Stimulated activated naive CD8-positive, alpha-beta T cell treated with anti-CD3 and anti-CD28 coated beads, Interleukin-15, amount 100 ng/mL, for 72 hours (primary cell): Measurements from ENCODE around the gene AFDN.

ENCODE experiments used
- ATAC-seq: fragments of 150-1000 bp; cut with Tn5 transposase; 2 replicates; pipeline ENCODE4 v1.10.0; 2021; ENCODE audit warnings: mild to moderate bottlenecking, moderate library complexity
- DNase-seq, 2 donors: peaks; one replicate each; pipeline ENCODE4 v3.0.0; 2021 to 2022
- H3K27ac Mint-ChIP-seq, 2 donors: one replicate each; pipeline ENCODE4 v1.8.0; 2022; ENCODE audit warnings: mild to moderate bottlenecking in 2 of 2, mixed read lengths in 2 of 2, moderate library complexity in 2 of 2
- H3K27me3 Mint-ChIP-seq: one replicate; pipeline ENCODE4 v1.8.0; 2022; ENCODE audit warnings: mixed read lengths
- H3K4me1 Mint-ChIP-seq: one replicate; pipeline ENCODE4 v1.8.0; 2022; ENCODE audit warnings: mild to moderate bottlenecking, mixed read lengths
- H3K4me3 Mint-ChIP-seq, 2 donors: one replicate each; pipeline ENCODE4 v1.8.0; 2022; ENCODE audit warnings: mild to moderate bottlenecking in 2 of 2, mixed read lengths in 2 of 2, moderate library complexity in 1 of 2
- H3K9me3 Mint-ChIP-seq, 2 donors: one replicate each; pipeline ENCODE4 v1.8.0; 2022; ENCODE audit warnings: mixed read lengths in 2 of 2

AFDN gene, protein sequence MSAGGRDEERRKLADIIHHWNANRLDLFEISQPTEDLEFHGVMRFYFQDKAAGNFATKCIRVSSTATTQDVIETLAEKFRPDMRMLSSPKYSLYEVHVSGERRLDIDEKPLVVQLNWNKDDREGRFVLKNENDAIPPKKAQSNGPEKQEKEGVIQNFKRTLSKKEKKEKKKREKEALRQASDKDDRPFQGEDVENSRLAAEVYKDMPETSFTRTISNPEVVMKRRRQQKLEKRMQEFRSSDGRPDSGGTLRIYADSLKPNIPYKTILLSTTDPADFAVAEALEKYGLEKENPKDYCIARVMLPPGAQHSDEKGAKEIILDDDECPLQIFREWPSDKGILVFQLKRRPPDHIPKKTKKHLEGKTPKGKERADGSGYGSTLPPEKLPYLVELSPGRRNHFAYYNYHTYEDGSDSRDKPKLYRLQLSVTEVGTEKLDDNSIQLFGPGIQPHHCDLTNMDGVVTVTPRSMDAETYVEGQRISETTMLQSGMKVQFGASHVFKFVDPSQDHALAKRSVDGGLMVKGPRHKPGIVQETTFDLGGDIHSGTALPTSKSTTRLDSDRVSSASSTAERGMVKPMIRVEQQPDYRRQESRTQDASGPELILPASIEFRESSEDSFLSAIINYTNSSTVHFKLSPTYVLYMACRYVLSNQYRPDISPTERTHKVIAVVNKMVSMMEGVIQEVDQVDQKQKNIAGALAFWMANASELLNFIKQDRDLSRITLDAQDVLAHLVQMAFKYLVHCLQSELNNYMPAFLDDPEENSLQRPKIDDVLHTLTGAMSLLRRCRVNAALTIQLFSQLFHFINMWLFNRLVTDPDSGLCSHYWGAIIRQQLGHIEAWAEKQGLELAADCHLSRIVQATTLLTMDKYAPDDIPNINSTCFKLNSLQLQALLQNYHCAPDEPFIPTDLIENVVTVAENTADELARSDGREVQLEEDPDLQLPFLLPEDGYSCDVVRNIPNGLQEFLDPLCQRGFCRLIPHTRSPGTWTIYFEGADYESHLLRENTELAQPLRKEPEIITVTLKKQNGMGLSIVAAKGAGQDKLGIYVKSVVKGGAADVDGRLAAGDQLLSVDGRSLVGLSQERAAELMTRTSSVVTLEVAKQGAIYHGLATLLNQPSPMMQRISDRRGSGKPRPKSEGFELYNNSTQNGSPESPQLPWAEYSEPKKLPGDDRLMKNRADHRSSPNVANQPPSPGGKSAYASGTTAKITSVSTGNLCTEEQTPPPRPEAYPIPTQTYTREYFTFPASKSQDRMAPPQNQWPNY (N-terminal part only)

GRCh38 chr6:167826896-167827582 is at the start of gene AFDN:
Gene AFDN, plus strand, starts transcription at chr6:167826911. Its CDS starts 222 bp downstream, at chr6:167827133.
- no peaks in the 10 kb centered on the region for H3K9me3 Mint-ChIP-seq
- ATAC-seq (peak; percentile 64), DNase-seq (peak in 1 of 2 donors; percentile 32)
- H3K27me3 Mint-ChIP-seq, result peaks cover 65% of the 10 kb centered on the region
- peak within 1 kb of the TSS; percentile 87 to 90 for H3K4me3 Mint-ChIP-seq
- peaks cover 52% of the 10 kb centered on the region for H3K4me1 Mint-ChIP-seq
- H3K27ac Mint-ChIP-seq, result peak within 1 kb of the TSS; percentile 76 to 90

GRCh38 chr6:167778497-167779128 is 48.1 kb upstream of the AFDN start:
- Mint-ChIP-seq H3K27ac (no peak overlapping the region), H3K4me3 (no peak overlapping the region), H3K9me3 (no peaks in the 10 kb centered on the region), H3K27me3 (peaks cover 58% of the 10 kb centered on the region), H3K4me1 (no peaks in the 10 kb centered on the region)
- ATAC-seq, result no peak
- no peak for DNase-seq

- Mint-ChIP-seq H3K4me1 (no peaks in the 10 kb centered on the region), H3K27ac (no peak overlapping the region), H3K4me3 (no peak overlapping the region), H3K9me3 (no peaks in the 10 kb centered on the region), H3K27me3 (peaks cover 58% of the 10 kb centered on the region)
- ATAC-seq, result no peak
- DNase-seq, result no peak
These were observed 47.4 kb upstream of the AFDN start for GRCh38 chr6:167779129-167779992.

- Mint-ChIP-seq H3K27me3 (peaks cover 55% of the 10 kb centered on the region), H3K27ac (peak overlapping the region in 1 of 2 donors; percentile 96), H3K4me1 (no peaks in the 10 kb centered on the region), H3K4me3 (no peak overlapping the region), H3K9me3 (no peaks in the 10 kb centered on the region)
- ATAC-seq (no peak), DNase-seq (no peak)
These were observed 46.6 kb upstream of the AFDN start for GRCh38 chr6:167779993-167780655.

GRCh38 chr6:167781066-167781767 is 45.5 kb upstream of the AFDN start:
- Mint-ChIP-seq H3K4me1 (no peaks in the 10 kb centered on the region), H3K4me3 (no peak overlapping the region), H3K27me3 (peaks cover 44% of the 10 kb centered on the region), H3K27ac (no peak overlapping the region), H3K9me3 (no peaks in the 10 kb centered on the region)
- DNase-seq (no peak), ATAC-seq (no peak)

DNA sequence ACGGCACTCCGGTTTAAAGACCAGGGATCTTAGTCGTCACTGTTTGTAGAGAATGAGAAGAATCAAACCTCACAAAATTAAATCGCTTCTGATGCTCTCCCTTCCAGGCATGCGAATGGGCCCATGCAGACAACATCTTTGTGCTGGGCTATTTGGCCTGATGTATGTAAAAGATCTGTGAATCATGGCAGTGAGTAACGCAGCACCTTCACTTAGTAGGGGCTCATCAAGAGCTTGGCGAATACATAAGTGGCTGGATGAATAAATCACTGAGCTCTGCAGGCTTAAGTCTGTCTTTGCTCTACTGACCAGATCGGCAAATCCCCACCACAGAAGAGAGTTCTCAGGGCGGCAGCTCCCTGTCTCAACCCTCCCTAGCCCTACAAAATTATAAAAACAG is 44.8 kb upstream of the AFDN start:
- no peak for ATAC-seq

DNA sequence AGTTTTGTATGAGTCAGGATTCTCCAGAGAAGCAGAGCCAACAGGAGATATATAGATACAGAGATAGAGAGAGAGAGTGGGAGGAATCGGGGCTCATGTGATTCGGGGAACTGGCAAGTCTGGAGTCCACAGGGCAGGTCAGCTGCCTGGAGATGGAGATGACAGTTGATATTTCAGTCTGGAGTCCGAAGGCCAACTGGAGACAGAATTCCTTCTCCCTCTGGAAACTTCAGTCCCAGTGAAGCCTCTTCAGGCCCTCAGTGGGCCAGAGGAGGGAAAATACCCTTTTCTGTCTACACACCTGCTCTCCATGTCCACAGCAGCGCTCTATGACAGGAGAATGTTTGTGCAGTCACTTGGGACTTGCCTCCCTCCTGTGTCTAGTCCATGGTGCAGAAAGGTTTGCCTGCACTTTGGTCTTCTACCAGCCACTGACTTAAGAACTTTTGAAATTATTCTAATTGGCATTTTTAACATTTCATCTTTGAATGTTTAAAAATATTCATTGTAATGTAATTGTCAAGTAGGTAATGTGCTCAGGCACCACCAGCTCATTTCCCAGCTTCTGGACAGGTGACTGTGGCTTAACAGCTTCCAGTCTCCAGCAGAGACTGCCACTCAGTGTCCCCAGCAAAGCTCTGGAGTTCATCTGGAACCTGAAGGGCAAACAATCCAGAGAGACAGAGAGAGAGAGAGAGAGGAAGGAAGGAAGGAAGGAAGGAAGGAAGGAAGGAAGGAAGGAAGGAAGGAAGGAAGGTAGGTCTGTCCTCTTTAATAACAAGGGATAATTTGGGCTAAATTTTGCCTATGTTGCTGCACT is 43.8 kb upstream of the AFDN start:
- H3K9me3 Mint-ChIP-seq, result no peaks in the 10 kb centered on the region
- no peak for ATAC-seq
- peaks cover 30% of the 10 kb centered on the region for H3K27me3 Mint-ChIP-seq
- DNase-seq, result no peak
- H3K27ac Mint-ChIP-seq, result no peak overlapping the region
- no peak overlapping the region for H3K4me3 Mint-ChIP-seq
- H3K4me1 Mint-ChIP-seq, result no peaks in the 10 kb centered on the region

More for the DNA sequence above, 44.8 kb upstream of the AFDN start:
- no peak overlapping the region for H3K4me3 Mint-ChIP-seq
- H3K27me3 Mint-ChIP-seq, result peaks cover 38% of the 10 kb centered on the region
- no peaks in the 10 kb centered on the region for H3K9me3 Mint-ChIP-seq
- no peak overlapping the region for H3K27ac Mint-ChIP-seq
- DNase-seq, result no peak
- no peaks in the 10 kb centered on the region for H3K4me1 Mint-ChIP-seq

- no peak for ATAC-seq
- H3K9me3 Mint-ChIP-seq, result no peaks in the 10 kb centered on the region
- H3K27me3 Mint-ChIP-seq, result peaks cover 18% of the 10 kb centered on the region
- H3K4me1 Mint-ChIP-seq, result no peaks in the 10 kb centered on the region
- DNase-seq, result no peak
- no peak overlapping the region for H3K4me3 Mint-ChIP-seq
- no peak overlapping the region for H3K27ac Mint-ChIP-seq
These were observed 39.6 kb upstream of the AFDN start for GRCh38 chr6:167786853-167787675.

DNA sequence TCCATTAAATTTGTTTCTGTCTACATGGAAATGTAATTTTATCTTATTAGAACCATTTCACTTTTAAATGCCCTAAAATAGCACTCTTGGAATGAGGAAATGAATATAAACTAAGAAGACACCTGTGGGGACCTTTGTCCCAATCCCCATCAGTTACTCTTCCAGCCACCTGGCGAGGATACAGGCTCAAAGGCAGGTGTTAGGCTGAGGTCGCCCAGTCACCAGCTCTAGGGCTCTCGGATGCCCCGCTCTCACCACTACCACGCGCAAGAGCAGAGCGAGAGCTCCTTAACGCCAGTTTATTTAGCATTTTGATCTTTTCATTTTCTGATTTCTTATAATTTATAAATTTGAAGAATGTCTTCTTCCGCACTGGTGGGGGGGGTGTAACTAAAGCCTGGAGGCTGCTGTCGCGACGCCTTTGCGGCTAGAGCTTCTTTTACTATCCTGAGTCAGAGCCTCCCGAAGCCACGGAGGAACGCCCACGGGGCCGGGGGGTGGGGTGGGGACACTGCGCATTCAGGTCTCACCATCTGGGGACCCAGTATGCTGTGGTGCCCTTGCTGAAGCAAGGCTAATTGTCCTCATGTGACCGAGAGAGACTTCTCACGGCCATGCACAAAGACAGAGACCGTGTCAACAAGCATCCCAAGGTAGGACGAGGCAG is 38.7 kb upstream of the AFDN start:
- H3K9me3 Mint-ChIP-seq, result no peaks in the 10 kb centered on the region
- no peak overlapping the region for H3K27ac Mint-ChIP-seq
- peaks cover 26% of the 10 kb centered on the region for H3K27me3 Mint-ChIP-seq
- ATAC-seq (no peak), DNase-seq (no peak)
- no peaks in the 10 kb centered on the region for H3K4me1 Mint-ChIP-seq
- no peak overlapping the region for H3K4me3 Mint-ChIP-seq

DNA sequence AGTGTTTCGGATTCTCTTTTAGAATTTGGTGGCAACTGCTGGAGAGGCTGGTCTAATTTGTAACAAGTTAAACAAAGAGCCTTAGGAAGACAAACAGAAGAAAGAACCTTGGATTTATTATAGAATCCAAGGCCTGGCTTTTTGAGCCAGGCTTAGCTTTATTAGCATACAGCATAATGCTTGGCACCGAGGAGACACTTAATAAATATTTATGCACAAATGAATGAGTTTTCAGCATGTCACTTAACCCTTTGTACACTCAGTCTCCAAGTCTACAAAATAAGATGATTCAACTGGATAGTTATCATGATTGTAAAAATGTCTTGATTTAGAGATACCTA is 38.2 kb upstream of the AFDN start:
- ATAC-seq, result no peak
- Mint-ChIP-seq H3K9me3 (no peaks in the 10 kb centered on the region), H3K27ac (no peak overlapping the region), H3K4me3 (no peak overlapping the region), H3K4me1 (no peaks in the 10 kb centered on the region), H3K27me3 (peaks cover 31% of the 10 kb centered on the region)
- DNase-seq, result no peak

DNA sequence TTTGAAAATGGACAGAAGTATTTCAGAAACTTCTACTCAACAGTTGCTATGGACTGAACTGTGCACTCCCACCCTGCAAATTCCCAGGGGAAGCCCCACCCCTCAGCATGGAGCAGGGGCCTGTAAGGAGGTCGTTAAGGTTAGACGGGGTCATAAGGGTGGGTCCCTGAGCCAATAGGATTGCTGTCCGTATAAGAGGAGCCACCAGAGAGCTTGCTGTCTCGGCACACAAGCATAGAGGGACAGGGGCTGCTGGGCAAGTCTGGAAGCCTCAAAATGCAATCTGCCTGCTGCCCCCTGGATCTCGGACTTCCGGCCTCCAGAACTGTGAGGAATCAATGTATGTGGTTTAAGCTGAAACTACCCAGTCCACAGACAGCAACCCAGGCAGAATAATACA is 37.4 kb upstream of the AFDN start:
- DNase-seq (no peak), ATAC-seq (no peak)
- no peaks in the 10 kb centered on the region for H3K9me3 Mint-ChIP-seq
- H3K4me3 Mint-ChIP-seq, result no peak overlapping the region
- H3K27ac Mint-ChIP-seq, result no peak overlapping the region
- peaks cover 39% of the 10 kb centered on the region for H3K27me3 Mint-ChIP-seq
- no peaks in the 10 kb centered on the region for H3K4me1 Mint-ChIP-seq
